ENCODE results near the gene RERE. TPM values are rescaled to one million over a fixed set of nuclear protein-coding genes. Genes with fewer than 3 reads are reported as not detected.
"Not testable (repeated sequence)": the region's sequence is repeated elsewhere in the genome, so short reads cannot be mapped to it uniquely, and the experiment has no call there.

Gene RERE
- total RNA-seq, 1 experiment from 2014 or later, result 55.2 TPM

GRCh38 chr1:8740034-8740449, 77.4 kb downstream of the RERE start:
- peaks cover 3% of the 10 kb centered on the region; the same call in 1 of the 2 replicates for H3K27me3 ChIP-seq (ENCODE audit: low read length)
- H3K4me3 ChIP-seq (ENCODE audit: low read length), result no peak overlapping the region
- no peaks in the 10 kb centered on the region for H3K36me3 ChIP-seq (ENCODE audit: insufficient read depth, low read length)
- H4K20me1 ChIP-seq (ENCODE audit: insufficient read depth, low read depth, low read length), result peaks cover 8% of the 10 kb centered on the region; the same call in 1 of the 2 replicates
- H3K79me2 ChIP-seq (ENCODE audit: low read length), result no peaks in the 10 kb centered on the region
- no peak overlapping the region for H3K9ac ChIP-seq (ENCODE audit: low read length)
- H3K9me3 ChIP-seq (ENCODE audit: low read length), result peaks cover 10% of the 10 kb centered on the region
- H3K4me1 ChIP-seq (ENCODE audit: low read length), result peaks cover 3% of the 10 kb centered on the region
- DNase-seq, result no peak
- H3K9me2 ChIP-seq (replicated peaks; ENCODE audit: insufficient read depth, low read length), result no peaks in the 10 kb centered on the region
- H3K27ac ChIP-seq (ENCODE audit: low read length), result no peak overlapping the region
- H2AFZ ChIP-seq (ENCODE audit: low read length), result no peak overlapping the region
- H3K4me2 ChIP-seq (ENCODE audit: low read depth, low read length, poor library complexity, severe bottlenecking), result no peak overlapping the region

- Histone ChIP-seq H3K9me2 (replicated peaks; ENCODE audit: insufficient read depth, low read length) (no peaks in the 10 kb centered on the region), H3K9ac (ENCODE audit: low read length) (no peak overlapping the region), H3K27me3 (ENCODE audit: low read length) (peaks cover 3% of the 10 kb centered on the region; the same call in 1 of the 2 replicates), H3K9me3 (ENCODE audit: low read length) (peaks cover 10% of the 10 kb centered on the region), H3K4me1 (ENCODE audit: low read length) (peaks cover 3% of the 10 kb centered on the region), H3K27ac (ENCODE audit: low read length) (no peak overlapping the region), H3K79me2 (ENCODE audit: low read length) (no peaks in the 10 kb centered on the region), H4K20me1 (ENCODE audit: insufficient read depth, low read depth, low read length) (peaks cover 8% of the 10 kb centered on the region; the same call in 1 of the 2 replicates), H3K36me3 (ENCODE audit: insufficient read depth, low read length) (no peaks in the 10 kb centered on the region), H2AFZ (ENCODE audit: low read length) (no peak overlapping the region), H3K4me2 (ENCODE audit: low read depth, low read length, poor library complexity, severe bottlenecking) (no peak overlapping the region), H3K4me3 (ENCODE audit: low read length) (no peak overlapping the region)
- DNase-seq, result no peak
These were observed 78.1 kb downstream of the RERE start for GRCh38 chr1:8739377-8739776.

DNA sequence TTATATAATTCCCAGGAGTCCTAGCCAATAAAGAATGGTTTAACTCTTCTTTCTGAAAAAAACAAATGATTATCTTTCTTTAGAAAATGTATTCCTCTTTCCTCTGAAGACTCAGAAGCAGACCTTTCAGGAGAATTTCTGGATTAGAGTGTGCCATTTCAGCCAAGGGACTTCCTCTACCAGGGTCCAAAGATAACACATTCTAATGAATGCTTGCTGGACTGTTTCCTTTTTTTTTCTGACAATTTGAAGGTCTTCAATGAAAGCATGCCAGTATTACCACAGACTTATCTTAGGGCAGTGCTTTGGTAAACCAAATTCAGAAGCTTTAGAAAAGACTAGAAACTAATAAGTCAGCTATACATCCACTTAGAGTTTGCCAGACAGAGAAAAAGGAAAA, 80.5 kb downstream of the RERE start:
- H3K4me1 ChIP-seq (ENCODE audit: low read length), result no peaks in the 10 kb centered on the region
- H3K27ac ChIP-seq (ENCODE audit: low read length), result no peak overlapping the region
- H3K79me2 ChIP-seq (ENCODE audit: low read length), result no peaks in the 10 kb centered on the region
- no peak overlapping the region for H2AFZ ChIP-seq (ENCODE audit: low read length)
- no peaks in the 10 kb centered on the region for H3K36me3 ChIP-seq (ENCODE audit: insufficient read depth, low read length)
- H3K4me2 ChIP-seq (ENCODE audit: low read depth, low read length, poor library complexity, severe bottlenecking), result no peak overlapping the region
- no peak overlapping the region for H3K4me3 ChIP-seq (ENCODE audit: low read length)
- H3K9me2 ChIP-seq (replicated peaks; ENCODE audit: insufficient read depth, low read length), result no peaks in the 10 kb centered on the region
- 0 out of 2 replicates have a peak, but pooled peaks cover 4% of the 10 kb centered on the region for H4K20me1 ChIP-seq (ENCODE audit: insufficient read depth, low read depth, low read length)
- peaks cover 3% of the 10 kb centered on the region; the same call in 1 of the 2 replicates for H3K27me3 ChIP-seq (ENCODE audit: low read length)
- no peak overlapping the region for H3K9ac ChIP-seq (ENCODE audit: low read length)
- H3K9me3 ChIP-seq (ENCODE audit: low read length), result peaks cover 10% of the 10 kb centered on the region
- no peak for DNase-seq

GRCh38 chr1:8733484-8733883, 84.0 kb downstream of the RERE start:
- no peak for DNase-seq

GRCh38 chr1:8731162-8731561, 86.3 kb downstream of the RERE start:
- H4K20me1 ChIP-seq (ENCODE audit: insufficient read depth, low read depth, low read length), result peaks cover 17% of the 10 kb centered on the region; the same call in 1 of the 2 replicates
- peaks cover 12% of the 10 kb centered on the region for H3K4me1 ChIP-seq (ENCODE audit: low read length)
- no peak overlapping the region for H3K4me3 ChIP-seq (ENCODE audit: low read length)
- H3K4me2 ChIP-seq (ENCODE audit: low read depth, low read length, poor library complexity, severe bottlenecking), result no peak overlapping the region
- DNase-seq, result no peak
- H3K9ac ChIP-seq (ENCODE audit: low read length), result no peak overlapping the region
- no peaks in the 10 kb centered on the region for H3K36me3 ChIP-seq (ENCODE audit: insufficient read depth, low read length)
- H3K79me2 ChIP-seq (ENCODE audit: low read length), result no peaks in the 10 kb centered on the region
- H3K9me2 ChIP-seq (replicated peaks; ENCODE audit: insufficient read depth, low read length), result no peaks in the 10 kb centered on the region
- H3K27ac ChIP-seq (ENCODE audit: low read length), result no peak overlapping the region
- no peaks in the 10 kb centered on the region for H3K27me3 ChIP-seq (ENCODE audit: low read length)
- no peak overlapping the region for H2AFZ ChIP-seq (ENCODE audit: low read length)
- no peaks in the 10 kb centered on the region; the same call in 1 of the 2 replicates for H3K9me3 ChIP-seq (ENCODE audit: low read length)

More at GRCh38 chr1:8733484-8733883, 84.0 kb downstream of the RERE start:
- Histone ChIP-seq H3K4me1 (ENCODE audit: low read length) (peaks cover 1% of the 10 kb centered on the region), H3K9me3 (ENCODE audit: low read length) (no peaks in the 10 kb centered on the region; the same call in 1 of the 2 replicates), H3K27ac (ENCODE audit: low read length) (no peak overlapping the region), H3K27me3 (ENCODE audit: low read length) (no peaks in the 10 kb centered on the region), H4K20me1 (ENCODE audit: insufficient read depth, low read depth, low read length) (0 out of 2 replicates have a peak, but pooled peaks cover 4% of the 10 kb centered on the region), H2AFZ (ENCODE audit: low read length) (no peak overlapping the region), H3K79me2 (ENCODE audit: low read length) (no peaks in the 10 kb centered on the region), H3K36me3 (ENCODE audit: insufficient read depth, low read length) (no peaks in the 10 kb centered on the region), H3K9ac (ENCODE audit: low read length) (no peak overlapping the region), H3K4me3 (ENCODE audit: low read length) (no peak overlapping the region), H3K4me2 (ENCODE audit: low read depth, low read length, poor library complexity, severe bottlenecking) (no peak overlapping the region), H3K9me2 (replicated peaks; ENCODE audit: insufficient read depth, low read length) (no peaks in the 10 kb centered on the region)

DNA sequence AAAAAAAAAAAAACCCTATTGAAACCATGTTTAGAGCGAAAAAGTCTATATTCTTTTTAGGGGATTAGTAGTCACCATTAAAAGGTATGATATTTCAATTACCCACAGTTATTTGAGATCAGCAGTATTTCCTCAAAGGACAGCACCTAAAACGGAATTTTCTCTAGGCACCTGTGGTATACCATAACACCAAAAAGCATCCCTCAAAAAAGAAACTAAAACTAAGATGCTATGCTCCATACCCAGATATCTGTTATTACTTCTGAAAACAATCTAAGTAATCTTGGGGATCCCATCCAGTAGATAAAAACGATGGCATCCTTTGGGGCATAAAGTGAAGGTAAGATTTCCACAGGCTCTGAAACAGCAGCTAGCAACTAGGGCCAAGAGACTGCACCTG, 89.0 kb downstream of the RERE start:
- no peak for DNase-seq
- no peaks in the 10 kb centered on the region for H3K27me3 ChIP-seq (ENCODE audit: low read length)
- H4K20me1 ChIP-seq (ENCODE audit: insufficient read depth, low read depth, low read length), result peaks cover 22% of the 10 kb centered on the region; the same call in 1 of the 2 replicates
- H3K27ac ChIP-seq (ENCODE audit: low read length), result no peak overlapping the region
- H3K36me3 ChIP-seq (ENCODE audit: insufficient read depth, low read length), result no peaks in the 10 kb centered on the region
- no peaks in the 10 kb centered on the region for H3K9me2 ChIP-seq (replicated peaks; ENCODE audit: insufficient read depth, low read length)
- H3K9ac ChIP-seq (ENCODE audit: low read length), result no peak overlapping the region
- no peak overlapping the region for H3K4me2 ChIP-seq (ENCODE audit: low read depth, low read length, poor library complexity, severe bottlenecking)
- no peak overlapping the region for H2AFZ ChIP-seq (ENCODE audit: low read length)
- H3K79me2 ChIP-seq (ENCODE audit: low read length), result no peaks in the 10 kb centered on the region
- H3K4me1 ChIP-seq (ENCODE audit: low read length), result peaks cover 12% of the 10 kb centered on the region
- H3K4me3 ChIP-seq (ENCODE audit: low read length), result no peak overlapping the region
- no peaks in the 10 kb centered on the region; the same call in 1 of the 2 replicates for H3K9me3 ChIP-seq (ENCODE audit: low read length)

GRCh38 chr1:8727809-8728213, 89.6 kb downstream of the RERE start:
- Histone ChIP-seq H3K9me3 (ENCODE audit: low read length) (no peaks in the 10 kb centered on the region; the same call in 1 of the 2 replicates), H3K27me3 (ENCODE audit: low read length) (no peaks in the 10 kb centered on the region), H3K9ac (ENCODE audit: low read length) (no peak overlapping the region), H3K36me3 (ENCODE audit: insufficient read depth, low read length) (no peaks in the 10 kb centered on the region), H3K27ac (ENCODE audit: low read length) (no peak overlapping the region), H3K4me1 (ENCODE audit: low read length) (peaks cover 14% of the 10 kb centered on the region), H3K79me2 (ENCODE audit: low read length) (no peaks in the 10 kb centered on the region), H3K4me3 (ENCODE audit: low read length) (no peak overlapping the region), H4K20me1 (ENCODE audit: insufficient read depth, low read depth, low read length) (peaks cover 27% of the 10 kb centered on the region; the same call in 1 of the 2 replicates), H3K9me2 (replicated peaks; ENCODE audit: insufficient read depth, low read length) (no peaks in the 10 kb centered on the region), H3K4me2 (ENCODE audit: low read depth, low read length, poor library complexity, severe bottlenecking) (peak overlapping the region; percentile 11), H2AFZ (ENCODE audit: low read length) (no peak overlapping the region)
- DNase-seq, result peak; percentile 45

DNA sequence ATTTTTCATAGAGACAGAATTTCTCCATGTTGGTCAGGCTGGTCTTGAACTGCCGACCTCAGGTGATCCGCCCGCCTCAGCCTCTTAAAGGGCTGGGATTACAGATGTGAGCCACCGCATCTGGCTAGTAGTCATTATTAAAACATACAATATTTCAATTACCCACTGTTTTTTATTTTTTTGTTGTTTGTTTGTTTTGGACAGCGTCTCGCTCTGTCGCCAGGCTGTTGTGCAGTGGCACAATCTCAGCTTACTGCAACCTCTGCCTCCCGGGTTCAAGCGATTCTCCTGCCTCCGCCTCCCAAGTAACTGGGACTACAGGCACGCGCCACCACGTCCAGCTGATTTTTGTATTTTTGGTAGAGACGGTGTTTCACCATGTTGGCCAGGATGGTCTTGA, 90.1 kb downstream of the RERE start:
- H3K9ac ChIP-seq (ENCODE audit: low read length); H3K27ac ChIP-seq (ENCODE audit: low read length); H2AFZ ChIP-seq (ENCODE audit: low read length); DNase-seq; H3K36me3 ChIP-seq (ENCODE audit: insufficient read depth, low read length); H3K4me2 ChIP-seq (ENCODE audit: low read depth, low read length, poor library complexity, severe bottlenecking); H3K79me2 ChIP-seq (ENCODE audit: low read length); H3K9me3 ChIP-seq (ENCODE audit: low read length); H3K9me2 ChIP-seq (replicated peaks; ENCODE audit: insufficient read depth, low read length); H3K27me3 ChIP-seq (ENCODE audit: low read length); H3K4me3 ChIP-seq (ENCODE audit: low read length): not testable (repeated sequence)
- peaks cover 32% of the 10 kb centered on the region for H4K20me1 ChIP-seq (ENCODE audit: insufficient read depth, low read depth, low read length)
- H3K4me1 ChIP-seq (ENCODE audit: low read length), result peaks cover 19% of the 10 kb centered on the region

All from Karpas-422 (cell line).